Hematopoietic multipotent progenitor cell treated with erythropoietin and hydrocortisone succinate and interleukin-3 and kit ligand, for 17 days (in vitro differentiated cells): ENCODE measurements around the gene OR2T8.

Experiments
- DNase-seq: peaks from one replicate; pipeline ENCODE4 v3.0.0-alpha.2; 2015; ENCODE audit warnings: low spot score

The OR2T8 gene

DNA sequence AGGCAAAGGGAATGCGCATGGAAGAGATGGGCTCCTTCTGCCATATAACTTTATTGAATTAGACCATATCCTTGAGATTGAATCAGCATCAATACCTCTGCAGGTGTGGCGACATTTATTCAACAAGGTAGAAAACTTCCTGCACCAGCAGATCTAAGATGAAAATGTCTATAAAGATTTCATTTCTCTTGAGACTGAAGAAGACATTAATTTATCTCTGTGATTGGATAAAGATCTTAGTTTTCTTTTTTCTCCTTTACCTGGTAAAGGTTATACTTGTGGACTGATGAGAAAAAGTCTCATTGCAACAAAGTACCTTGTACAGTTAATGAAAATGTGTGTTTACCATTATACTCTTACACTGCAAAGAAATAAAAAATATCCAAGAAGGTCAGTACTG lies at the start of gene OR2T8:
Gene OR2T8 (plus strand): TSS at position 301 of the 400 bp plus-strand sequence. CDS start 766 bp downstream, outside the sequence.
- no peak for DNase-seq

GRCh38 chr1:247883346-247883745 lies 36.7 kb upstream of the OR2T8 start:
- DNase-seq: no peak

DNA sequence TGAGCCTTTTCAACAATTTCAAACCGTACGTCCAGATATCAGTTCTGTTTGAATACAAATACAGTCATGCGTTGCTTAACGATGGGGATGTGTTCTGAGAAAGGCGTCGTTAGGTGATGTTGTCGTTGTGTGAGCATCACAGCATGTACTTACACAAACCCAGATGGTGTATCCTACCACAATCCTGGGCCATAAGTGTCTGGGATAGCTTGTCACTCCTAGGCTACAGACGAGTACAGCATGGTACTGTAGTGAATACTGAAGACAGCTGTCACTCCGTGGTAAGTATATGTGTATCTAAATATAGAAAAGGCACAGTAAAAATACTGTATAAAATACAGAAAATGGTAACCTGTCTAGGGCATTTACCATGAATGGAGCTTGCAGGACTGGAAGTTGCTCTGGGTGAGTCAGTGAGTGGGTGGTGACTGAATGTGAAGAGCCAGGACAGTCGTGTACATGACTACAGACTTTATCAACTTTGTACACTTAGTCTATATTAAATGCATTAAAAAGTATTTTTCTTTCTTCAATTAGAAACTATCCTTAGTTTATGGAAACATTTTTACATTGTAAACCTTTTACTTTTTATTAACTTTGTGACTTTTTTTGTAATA lies 35.1 kb upstream of the OR2T8 start:
- no peak for DNase-seq

DNA sequence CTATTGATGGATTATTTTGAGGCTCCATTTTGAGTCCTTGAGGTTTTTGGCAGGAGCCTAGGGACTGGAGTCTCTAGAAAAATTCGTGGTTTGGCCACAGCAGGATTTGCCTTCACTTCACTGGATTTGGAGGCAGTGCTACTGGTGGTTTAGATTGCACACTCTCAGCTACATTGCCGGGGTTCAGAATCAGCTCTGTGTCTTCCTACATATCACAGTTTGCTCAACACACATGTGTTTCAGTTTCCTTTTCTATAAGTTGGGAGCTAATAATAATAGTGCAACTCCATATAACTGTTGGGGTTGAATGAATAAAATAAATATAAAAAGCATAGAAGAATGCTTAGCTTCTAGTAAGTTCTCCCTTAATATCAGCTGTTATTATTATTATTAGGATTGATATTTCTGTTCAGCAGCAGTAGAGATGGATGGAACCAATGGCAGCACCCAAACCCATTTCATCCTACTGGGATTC lies 24.9 kb upstream of the OR2T8 start, which contains the start of gene OR2W3:
Gene OR2W3 (plus strand): TSS at position 425 of the 475 bp plus-strand sequence. CDS start 0 bp downstream, at position 425.
- no peak for DNase-seq

GRCh38 chr1:247895976-247896375 lies 24.1 kb upstream of the OR2T8 start:
- no peak for DNase-seq

GRCh38 chr1:247904122-247904521 lies 15.9 kb upstream of the OR2T8 start:
- no peak for DNase-seq

- DNase-seq: no peak
Measured at GRCh38 chr1:247905181-247905580, 14.9 kb upstream of the OR2T8 start.

GRCh38 chr1:247905910-247906503 lies 14.0 kb upstream of the OR2T8 start:
- DNase-seq: no peak

DNA sequence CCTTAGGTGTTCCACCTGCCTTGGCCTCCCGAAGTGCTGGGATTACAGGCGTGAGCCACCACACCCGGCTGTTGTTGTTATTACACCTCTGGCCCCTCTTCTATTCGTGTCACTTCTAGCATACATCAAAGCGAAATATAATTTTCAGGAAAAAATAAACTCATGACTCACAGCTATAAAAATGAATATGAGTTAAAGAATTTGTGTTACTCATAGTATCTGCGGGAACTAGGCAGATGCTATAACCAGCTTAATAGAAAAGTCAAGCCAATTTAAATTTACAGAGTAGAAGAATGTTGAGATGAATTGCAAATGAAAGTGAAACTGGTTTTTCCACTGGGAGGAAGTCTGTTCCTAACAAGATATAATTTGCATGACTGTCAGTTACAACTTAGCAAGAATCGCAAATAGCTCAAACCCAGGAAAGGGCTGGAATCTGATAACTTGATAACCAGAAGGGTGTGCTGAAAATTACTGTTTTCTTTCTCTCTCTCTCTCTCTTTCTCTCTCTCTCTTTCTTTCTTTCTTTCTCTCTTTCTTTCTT lies 13.5 kb upstream of the OR2T8 start:
- peak; percentile 78 for DNase-seq

- no peak for DNase-seq
Measured at GRCh38 chr1:247908766-247909165, 11.3 kb upstream of the OR2T8 start.

GRCh38 chr1:247913786-247914185 lies 6.3 kb upstream of the OR2T8 start:
- DNase-seq: no peak

DNA sequence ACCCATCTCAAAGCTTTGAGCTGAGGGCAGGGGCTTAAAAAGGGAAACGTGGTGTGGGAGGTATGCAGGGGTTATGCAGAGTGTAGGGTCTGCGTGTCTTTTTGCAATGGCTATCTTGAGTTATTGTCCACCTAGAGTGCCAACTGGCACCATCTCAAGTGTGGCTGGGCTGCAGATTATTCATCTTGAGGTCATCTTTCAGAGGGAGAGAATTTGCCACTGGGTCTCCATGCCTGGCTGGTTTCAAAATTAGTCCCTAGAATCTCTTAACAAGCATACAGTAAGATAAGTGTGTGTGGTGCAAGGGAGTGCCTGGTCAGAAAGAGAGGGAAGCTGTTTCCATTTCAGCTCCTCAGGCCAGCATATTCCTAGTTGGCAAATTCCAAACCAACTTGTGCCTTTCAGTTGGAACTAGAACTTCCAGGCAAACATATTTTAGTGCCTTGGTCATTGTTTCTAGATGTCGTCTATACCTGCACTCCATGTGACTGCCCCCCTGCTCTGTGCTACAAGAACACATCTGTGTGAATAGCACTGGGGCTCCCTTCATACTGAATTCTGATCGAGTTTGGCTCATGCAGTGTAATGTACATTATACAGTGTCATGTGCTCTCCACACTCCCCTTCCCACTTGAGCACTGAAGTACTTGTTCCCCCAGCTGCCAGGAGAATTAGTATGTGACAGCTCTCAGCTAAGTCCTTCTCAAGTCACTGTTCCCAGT lies 5.0 kb upstream of the OR2T8 start:
- DNase-seq: no peak

- no peak for DNase-seq
Measured at GRCh38 chr1:247923941-247924340, 3.9 kb downstream of the OR2T8 start.

- DNase-seq: no peak
Measured at GRCh38 chr1:247924868-247925267, 4.8 kb downstream of the OR2T8 start, which contains the start of gene OR2AJ1. TSS of gene OR2AJ1 (plus strand) at chr1:247924889. CDS start at chr1:247933769, 8,880 bp downstream.

DNA sequence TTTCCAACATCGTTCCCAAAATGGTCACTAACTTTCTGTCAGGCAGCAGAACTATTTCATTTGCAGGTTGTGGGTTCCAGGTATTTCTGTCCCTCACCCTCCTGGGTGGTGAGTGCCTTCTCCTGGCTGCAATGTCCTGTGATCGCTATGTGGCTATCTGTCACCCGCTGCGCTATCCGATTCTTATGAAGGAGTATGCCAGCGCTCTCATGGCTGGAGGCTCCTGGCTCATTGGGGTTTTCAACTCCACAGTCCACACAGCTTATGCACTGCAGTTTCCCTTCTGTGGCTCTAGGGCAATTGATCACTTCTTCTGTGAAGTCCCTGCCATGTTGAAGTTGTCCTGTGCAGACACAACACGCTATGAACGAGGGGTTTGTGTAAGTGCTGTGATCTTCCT lies 13.9 kb downstream of the OR2T8 start:
- DNase-seq: no peak

- DNase-seq: no peak
Measured at GRCh38 chr1:247935781-247936180, 15.7 kb downstream of the OR2T8 start.

DNA sequence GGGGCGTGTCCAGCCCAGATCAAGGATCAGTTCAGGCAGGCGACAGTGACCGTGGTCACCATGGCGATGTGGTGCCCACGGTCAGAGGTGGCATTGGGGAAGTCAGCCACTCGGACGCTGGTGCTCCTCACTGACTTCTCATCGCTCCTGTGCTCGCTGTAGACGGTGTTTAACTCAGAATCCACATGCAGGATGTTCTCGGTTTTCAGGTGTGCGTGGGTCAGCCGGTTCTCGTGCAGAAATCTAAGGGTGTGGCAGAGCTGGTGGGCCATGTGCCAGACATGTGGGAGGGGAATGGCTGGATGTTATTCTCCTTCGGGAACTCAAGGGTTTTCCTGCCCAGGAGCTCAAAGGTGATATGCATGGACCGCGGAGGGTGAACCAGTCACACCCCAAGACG lies 16.4 kb downstream of the OR2T8 start:
- DNase-seq: no peak

- peak; percentile 96 for DNase-seq
Measured at GRCh38 chr1:247936965-247937734, 17.1 kb downstream of the OR2T8 start.

DNA sequence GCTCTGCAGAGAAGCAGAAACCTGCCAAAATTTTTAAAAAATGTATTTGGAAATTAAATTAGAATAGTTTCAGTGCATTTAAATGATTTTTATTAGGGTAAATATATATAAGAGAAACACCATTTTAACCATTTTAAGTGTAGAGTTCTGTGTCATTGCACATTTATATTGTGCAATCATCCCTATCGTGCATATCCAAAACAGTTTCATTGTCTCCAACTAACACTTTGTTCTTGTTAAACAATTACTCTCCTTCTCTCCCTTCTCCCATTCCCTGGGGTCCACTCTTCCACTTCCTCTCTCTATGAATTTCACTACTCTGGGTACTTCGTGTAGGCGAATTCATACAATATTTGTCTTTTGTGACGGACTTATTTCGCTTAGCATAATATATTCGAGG lies 22.6 kb downstream of the OR2T8 start:
- no peak for DNase-seq

GRCh38 chr1:247948558-247948957 lies 28.5 kb downstream of the OR2T8 start, which contains the start of gene OR2L8:
TSS of gene OR2L8 (plus strand) at chr1:247948858. CDS start at chr1:247948858, 0 bp downstream.
- DNase-seq: no peak

DNA sequence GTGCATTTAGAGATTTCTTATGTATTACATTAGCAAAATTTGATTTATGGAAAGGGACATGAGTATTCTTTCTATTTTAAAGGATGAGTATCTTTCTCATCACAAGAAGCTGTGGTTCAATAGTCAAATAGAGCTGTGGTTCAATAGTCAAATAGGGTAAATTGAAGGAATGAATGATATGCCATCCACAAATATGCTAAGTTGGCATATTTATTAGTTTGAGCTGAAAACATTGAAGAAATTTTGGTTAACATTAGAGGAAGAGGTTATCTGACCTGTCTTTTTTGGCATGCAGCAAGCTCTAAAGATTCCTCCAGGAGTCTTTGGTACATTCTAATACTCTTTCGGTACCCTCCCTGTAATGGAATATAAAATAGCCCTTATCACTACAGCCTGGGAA lies 33.4 kb downstream of the OR2T8 start:
- no peak for DNase-seq

DNA sequence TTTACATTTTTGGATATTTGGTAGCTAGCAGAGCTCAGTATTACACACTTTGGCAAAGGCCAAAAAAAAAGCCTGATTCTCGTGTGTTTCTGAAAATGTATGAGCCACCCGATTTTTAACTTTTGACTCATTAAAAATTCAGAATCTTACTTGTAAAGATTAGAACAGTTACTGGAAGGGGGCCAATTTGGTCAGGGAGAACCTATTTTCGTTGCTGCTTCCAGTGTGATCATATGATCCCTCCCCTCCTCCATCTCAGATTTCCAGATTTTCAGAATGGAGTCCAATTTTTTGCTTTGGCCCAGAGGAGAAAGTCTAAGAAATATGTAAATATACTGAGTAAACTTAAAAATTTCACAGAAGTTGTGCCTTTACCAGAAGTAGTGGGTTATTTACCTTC lies 41.7 kb downstream of the OR2T8 start:
- no peak for DNase-seq
